GM23338 (cell line): ENCODE results near the gene CDH9.

ENCODE experiments used
- CREB1 ChIP-seq: fragments of 250-450 bp; sonication (Bioruptor Pico); IDR thresholded peaks from 2 replicates; pipeline ENCODE4 v1.5.0; 2020; ENCODE audit warnings: low read depth, mild to moderate bottlenecking, moderate library complexity
- CTCF ChIP-seq, 2 experiments: fragments of 200-600 bp in 1 of 2; sonication (generic) in 1 of 2; conservative IDR thresholded peaks; 2 replicates each; pipeline versions ENCODE4 v1.5.1 to v1.6.1; 2016 to 2017; ENCODE audit warnings: antibody characterized with exemption in 2 of 2, low read depth in 2 of 2, mild to moderate bottlenecking in 2 of 2, moderate library complexity in 1 of 2
- EZH2 ChIP-seq: fragments of 200-600 bp; sonication (generic); IDR thresholded peaks from one replicate; pipeline ENCODE4 v1.8.0; 2017; ENCODE audit warnings: antibody characterized with exemption, mild to moderate bottlenecking, low read depth; ENCODE audit not compliant: unreplicated experiment
- EZH2phosphoT487 ChIP-seq: fragments of 200-600 bp; sonication (generic); IDR thresholded peaks from one replicate; pipeline ENCODE4 v1.8.1; 2018; ENCODE audit warnings: antibody characterized with exemption; ENCODE audit not compliant: unreplicated experiment
- JUNB ChIP-seq: IDR thresholded peaks from one replicate; pipeline ENCODE4 v1.6.1; 2016; ENCODE audit warnings: antibody characterized with exemption; ENCODE audit not compliant: unreplicated experiment
- POLR2AphosphoS5 ChIP-seq: IDR thresholded peaks from 2 replicates; pipeline ENCODE4 v1.6.1; 2016; ENCODE audit warnings: antibody characterized with exemption, low read depth
- ZNF114 ChIP-seq: fragments of 250-450 bp; sonication (Bioruptor Pico); IDR thresholded peaks from 2 replicates; pipeline ENCODE4 v1.5.0; 2020; ENCODE audit warnings: mild to moderate bottlenecking, moderate library complexity
- ZNF462 ChIP-seq: fragments of 250-450 bp; sonication (Bioruptor Pico); IDR thresholded peaks from 2 replicates; pipeline ENCODE4 v1.5.0; 2020; ENCODE audit warnings: mild to moderate bottlenecking, moderate library complexity
- TF ChIP-seq, protein P1 (sequence below): IDR thresholded peaks from one replicate; pipeline ENCODE4 v1.6.1; 2018; ENCODE audit warnings: antibody characterized with exemption; ENCODE audit not compliant: unreplicated experiment

GRCh38 chr5:26864061-26864460, 174.3 kb downstream of the CDH9 start:
- TF ChIP-seq CTCF (conservative IDR thresholded peaks at IDR 0.05; ENCODE audit: low read depth in 2 of 2) (no peak), EZH2phosphoT487 (no peak), POLR2AphosphoS5 (no peak), ZNF462 (CRISPR knock-in tag) (no peak), EZH2 (no peak), CREB1 (CRISPR knock-in tag) (no peak), JUNB (no peak), ZNF114 (CRISPR knock-in tag) (no peak)
- TF ChIP-seq, protein P1, sequence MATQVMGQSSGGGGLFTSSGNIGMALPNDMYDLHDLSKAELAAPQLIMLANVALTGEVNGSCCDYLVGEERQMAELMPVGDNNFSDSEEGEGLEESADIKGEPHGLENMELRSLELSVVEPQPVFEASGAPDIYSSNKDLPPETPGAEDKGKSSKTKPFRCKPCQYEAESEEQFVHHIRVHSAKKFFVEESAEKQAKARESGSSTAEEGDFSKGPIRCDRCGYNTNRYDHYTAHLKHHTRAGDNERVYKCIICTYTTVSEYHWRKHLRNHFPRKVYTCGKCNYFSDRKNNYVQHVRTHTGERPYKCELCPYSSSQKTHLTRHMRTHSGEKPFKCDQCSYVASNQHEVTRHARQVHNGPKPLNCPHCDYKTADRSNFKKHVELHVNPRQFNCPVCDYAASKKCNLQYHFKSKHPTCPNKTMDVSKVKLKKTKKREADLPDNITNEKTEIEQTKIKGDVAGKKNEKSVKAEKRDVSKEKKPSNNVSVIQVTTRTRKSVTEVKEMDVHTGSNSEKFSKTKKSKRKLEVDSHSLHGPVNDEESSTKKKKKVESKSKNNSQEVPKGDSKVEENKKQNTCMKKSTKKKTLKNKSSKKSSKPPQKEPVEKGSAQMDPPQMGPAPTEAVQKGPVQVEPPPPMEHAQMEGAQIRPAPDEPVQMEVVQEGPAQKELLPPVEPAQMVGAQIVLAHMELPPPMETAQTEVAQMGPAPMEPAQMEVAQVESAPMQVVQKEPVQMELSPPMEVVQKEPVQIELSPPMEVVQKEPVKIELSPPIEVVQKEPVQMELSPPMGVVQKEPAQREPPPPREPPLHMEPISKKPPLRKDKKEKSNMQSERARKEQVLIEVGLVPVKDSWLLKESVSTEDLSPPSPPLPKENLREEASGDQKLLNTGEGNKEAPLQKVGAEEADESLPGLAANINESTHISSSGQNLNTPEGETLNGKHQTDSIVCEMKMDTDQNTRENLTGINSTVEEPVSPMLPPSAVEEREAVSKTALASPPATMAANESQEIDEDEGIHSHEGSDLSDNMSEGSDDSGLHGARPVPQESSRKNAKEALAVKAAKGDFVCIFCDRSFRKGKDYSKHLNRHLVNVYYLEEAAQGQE, result no peak
